H9 (cell line): Measurements from ENCODE around the gene IFNG-AS1. TPM values are rescaled to one million over a fixed set of nuclear protein-coding genes. Genes with fewer than 3 reads are reported as not detected.

ENCODE experiments used
- DNase-seq: peaks from one replicate; pipeline ENCODE4 v3.0.0-alpha.2; 2017
- H2AFZ ChIP-seq: one replicate; pipeline ENCODE4 v1.6.1; 2013; ENCODE audit warnings: mild to moderate bottlenecking, low read length, control low read depth, moderate library complexity
- H2AK5ac ChIP-seq: 2 replicates; pipeline ENCODE4 v1.6.1; 2013; ENCODE audit warnings: low read length, control low read depth, mixed read lengths; ENCODE audit not compliant: insufficient read length
- H2BK120ac ChIP-seq: one replicate; pipeline ENCODE4 v1.6.1; 2013; ENCODE audit warnings: low read depth, mild to moderate bottlenecking, low read length, control low read depth, inconsistent platforms; ENCODE audit not compliant: poor library complexity, severe bottlenecking
- H2BK12ac ChIP-seq: 2 replicates; pipeline ENCODE4 v1.6.1; 2013; ENCODE audit warnings: low read length, control low read depth, mixed read lengths, low read depth; ENCODE audit not compliant: insufficient read length
- H2BK15ac ChIP-seq: 2 replicates; pipeline ENCODE4 v1.6.1; 2013; ENCODE audit warnings: low read depth, low read length, control low read depth
- H2BK20ac ChIP-seq: one replicate; pipeline ENCODE4 v1.6.1; 2013; ENCODE audit warnings: low read depth, mild to moderate bottlenecking, low read length, control low read depth, inconsistent platforms; ENCODE audit not compliant: poor library complexity, severe bottlenecking
- H2BK5ac ChIP-seq: 2 replicates; pipeline ENCODE4 v1.6.1; 2013; ENCODE audit warnings: low read length, control low read depth, mixed read lengths; ENCODE audit not compliant: insufficient read length
- H3K14ac ChIP-seq: 2 replicates; pipeline ENCODE4 v1.6.1; 2013; ENCODE audit warnings: low read length, control low read depth; ENCODE audit not compliant: insufficient read depth
- H3K18ac ChIP-seq: 2 replicates; pipeline ENCODE4 v1.6.1; 2013; ENCODE audit warnings: low read depth, mild to moderate bottlenecking, mixed read lengths, low read length, control low read depth; ENCODE audit not compliant: insufficient read length
- H3K23ac ChIP-seq: 2 replicates; pipeline ENCODE4 v1.6.1; 2013; ENCODE audit warnings: low read length, control low read depth, mixed read lengths, low read depth; ENCODE audit not compliant: insufficient read length
- H3K23me2 ChIP-seq: 2 replicates; pipeline ENCODE4 v1.6.1; 2013; ENCODE audit warnings: low read depth, mild to moderate bottlenecking, mixed read lengths, low read length, control low read depth; ENCODE audit not compliant: insufficient read length, poor library complexity, severe bottlenecking
- H3K27ac ChIP-seq: 2 replicates; pipeline ENCODE4 v1.5.1; 2013; ENCODE audit warnings: low read length, control low read depth, mixed read lengths, low read depth; ENCODE audit not compliant: insufficient read length
- H3K27me3 ChIP-seq: 2 replicates; pipeline ENCODE4 v1.6.1; 2013; ENCODE audit warnings: low read length, control low read depth, inconsistent platforms; ENCODE audit not compliant: insufficient read depth
- H3K4ac ChIP-seq: 2 replicates; pipeline ENCODE4 v1.6.1; 2013; ENCODE audit warnings: low read depth, mild to moderate bottlenecking, control low read depth, inconsistent platforms, low read length, moderate library complexity
- H3K4me1 ChIP-seq: 2 replicates; pipeline ENCODE4 v1.6.1; 2013; ENCODE audit warnings: low read length, control low read depth, inconsistent platforms; ENCODE audit not compliant: insufficient read depth
- H3K4me2 ChIP-seq: 2 replicates; pipeline ENCODE4 v1.6.1; 2013; ENCODE audit warnings: low read length, control low read depth, mixed read lengths; ENCODE audit not compliant: insufficient read length, insufficient read depth
- H3K56ac ChIP-seq: 2 replicates; pipeline ENCODE4 v1.6.1; 2013; ENCODE audit warnings: low read depth, mild to moderate bottlenecking, mixed read lengths, low read length, control low read depth; ENCODE audit not compliant: insufficient read length
- H3K79me1 ChIP-seq: 2 replicates; pipeline ENCODE4 v1.6.1; 2013; ENCODE audit warnings: low read depth, mild to moderate bottlenecking, moderate library complexity, low read length, control low read depth, inconsistent platforms; ENCODE audit not compliant: insufficient read depth, poor library complexity, severe bottlenecking
- H3K79me2 ChIP-seq: 2 replicates; pipeline ENCODE4 v1.6.1; 2013; ENCODE audit warnings: low read length, control low read depth, inconsistent platforms; ENCODE audit not compliant: insufficient read depth
- H3K9ac ChIP-seq: 2 replicates; pipeline ENCODE4 v1.6.1; 2013; ENCODE audit warnings: low read length, control low read depth, mixed read lengths; ENCODE audit not compliant: insufficient read length; ENCODE audit errors: extremely low read depth
- H3K9me3 ChIP-seq: one replicate; pipeline ENCODE4 v1.6.1; 2013; ENCODE audit warnings: low read depth, low read length, inconsistent platforms; ENCODE audit not compliant: control insufficient read depth
- H3T11ph ChIP-seq: one replicate; pipeline ENCODE4 v1.6.1; 2013; ENCODE audit warnings: mild to moderate bottlenecking, low read length, control low read depth, inconsistent platforms
- H4K20me1 ChIP-seq: one replicate; pipeline ENCODE4 v1.6.1; 2013; ENCODE audit not compliant: control insufficient read depth, insufficient read length, insufficient read depth
- H4K5ac ChIP-seq: 2 replicates; pipeline ENCODE4 v1.6.1; 2013; ENCODE audit warnings: low read depth, mild to moderate bottlenecking, mixed read lengths, low read length, control low read depth; ENCODE audit not compliant: insufficient read length
- H4K8ac ChIP-seq: replicated peaks from 2 replicates; pipeline ENCODE4 v1.6.1; 2013; ENCODE audit warnings: low read length, control low read depth, mixed read lengths, low read depth; ENCODE audit not compliant: insufficient read length
- H4K91ac ChIP-seq: 2 replicates; pipeline ENCODE4 v1.6.1; 2013; ENCODE audit warnings: low read depth, mild to moderate bottlenecking, moderate library complexity, mixed read lengths, low read length, control low read depth; ENCODE audit not compliant: insufficient read length
- H3K27ac Mint-ChIP-seq, 3 experiments: 2 replicates in 2 of 3; 3 replicates in 1 of 3; pipeline ENCODE4 v1.8.0; 2020 to 2021; ENCODE audit warnings: mixed read lengths in 3 of 3, mild to moderate bottlenecking in 1 of 3, moderate library complexity in 1 of 3
- H3K27me3 Mint-ChIP-seq: 2 replicates; pipeline ENCODE4 v1.8.0; 2021; ENCODE audit warnings: low read depth, mild to moderate bottlenecking, moderate library complexity, mixed read lengths
- H3K36me3 Mint-ChIP-seq, 3 experiments: 2 replicates in 2 of 3; 3 replicates in 1 of 3; pipeline ENCODE4 v1.8.0; 2020 to 2021; ENCODE audit warnings: low read depth in 3 of 3, mixed read lengths in 3 of 3; ENCODE audit not compliant: insufficient read depth in 1 of 3
- H3K4me1 Mint-ChIP-seq, 2 experiments: 2 replicates each; pipeline ENCODE4 v1.8.0; 2020; ENCODE audit warnings: mixed read lengths in 2 of 2
- H3K4me3 Mint-ChIP-seq, 2 experiments: 2 replicates in 1 of 2; 3 replicates in 1 of 2; pipeline ENCODE4 v1.8.0; 2020 to 2021; ENCODE audit warnings: mild to moderate bottlenecking in 2 of 2, mixed read lengths in 2 of 2, moderate library complexity in 1 of 2
- H3K9me3 Mint-ChIP-seq, 2 experiments: 2 replicates in 1 of 2; 3 replicates in 1 of 2; pipeline ENCODE4 v1.8.0; 2020; ENCODE audit warnings: mild to moderate bottlenecking in 2 of 2, mixed read lengths in 2 of 2, moderate library complexity in 1 of 2
- CTCF ChIP-seq: fragments of 200-600 bp; sonication (generic); conservative IDR thresholded peaks from 3 replicates; pipeline ENCODE4 v1.8.0; 2021; ENCODE audit warnings: antibody characterized with exemption, mild to moderate bottlenecking
- WGBS: extraction: QIAGEN DNeasy Blood & Tissue Kit; methylation state at CpG from one replicate; pipeline ENCODE4 v1.1.7; 2013; ENCODE audit warnings: missing lambda C conversion rate, low lambda C conversion rate, mixed read lengths; ENCODE audit not compliant: insufficient read length; ENCODE audit errors: extremely low coverage; 5-methylcytosine and 5-hydroxymethylcytosine counted together
- long read RNA-seq: library from polyadenylated mRNA; unstranded; transcript quantifications from one replicate; pipeline ENCODE4 v2.0.0, GENCODE V29; 2020
- total RNA-seq: library from RNA; stranded (reverse); gene quantifications from 2 replicates; pipeline ENCODE4 v1.2.1, GENCODE V29; 2021

Gene IFNG-AS1
- not detected in 2 replicates for total RNA-seq
- long read RNA-seq: 0 reads

DNA sequence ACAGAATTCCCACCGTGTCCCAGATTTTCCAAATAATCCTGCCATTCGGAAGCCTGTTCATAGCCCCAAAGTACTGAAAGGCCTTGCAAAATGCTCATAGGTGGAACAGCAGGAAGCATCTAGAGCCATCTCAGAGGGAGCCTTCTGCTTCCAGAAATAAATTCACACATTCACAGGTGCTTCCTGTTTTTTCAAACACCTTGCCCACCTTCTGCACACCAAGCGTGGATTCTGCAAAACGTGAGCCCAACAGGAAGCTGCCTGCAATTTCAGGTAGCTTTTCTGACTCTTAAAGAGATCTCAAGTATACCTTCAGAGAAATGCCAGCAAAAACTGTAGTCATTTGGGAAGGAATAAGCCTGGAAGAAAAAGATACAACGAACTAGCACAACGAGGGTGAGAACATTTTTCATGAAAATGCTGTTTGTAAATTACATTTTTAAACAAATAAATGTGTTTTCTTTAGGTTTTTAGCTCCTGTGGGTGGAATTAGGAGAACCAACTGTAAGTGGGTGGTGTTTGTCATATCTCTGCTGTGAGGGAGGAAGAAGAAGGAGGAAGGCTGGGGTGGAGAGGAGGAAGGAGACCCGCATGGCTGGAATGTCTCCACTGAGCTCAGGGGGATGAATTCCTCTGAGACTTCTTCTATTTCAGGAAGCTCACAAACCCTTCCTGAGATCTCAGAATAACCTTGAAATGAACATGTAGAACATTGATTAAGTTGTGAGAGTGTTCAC is at the start of gene IFNG-AS1:
IFNG-AS1 (plus strand) TSS at position 264 of the 737 bp plus-strand sequence.
- H4K8ac ChIP-seq: no peak within 1 kb of the TSS
- H3K36me3 Mint-ChIP-seq: no peaks in the 10 kb centered on the region
- TF ChIP-seq CTCF: no peak
- H2AFZ ChIP-seq: no peak within 1 kb of the TSS
- no peak within 1 kb of the TSS for H2BK120ac ChIP-seq
- no peaks in the 10 kb centered on the region for H3K27me3 Mint-ChIP-seq
- H3K18ac ChIP-seq: no peak within 1 kb of the TSS
- H4K5ac ChIP-seq: no peak within 1 kb of the TSS
- H2BK15ac ChIP-seq: no peak within 1 kb of the TSS
- H3K56ac ChIP-seq: no peak within 1 kb of the TSS
- H3K4ac ChIP-seq: no peak within 1 kb of the TSS
- H3K9me3 Mint-ChIP-seq: no peaks in the 10 kb centered on the region; a peak in 1 of 5 replicates
- no peaks in the 10 kb centered on the region for H4K20me1 ChIP-seq
- H3K79me1 ChIP-seq: no peaks in the 10 kb centered on the region
- H3K23me2 ChIP-seq: no peaks in the 10 kb centered on the region
- no peak within 1 kb of the TSS for H3K23ac ChIP-seq
- no peak within 1 kb of the TSS for H3K4me3 Mint-ChIP-seq
- H3K79me2 ChIP-seq: no peaks in the 10 kb centered on the region
- no peak for DNase-seq
- H3K14ac ChIP-seq: no peak within 1 kb of the TSS
- H3K9ac ChIP-seq: no peak within 1 kb of the TSS
- no peak within 1 kb of the TSS; a peak in 1 of 7 replicates for H3K27ac Mint-ChIP-seq
- H4K91ac ChIP-seq: no peak within 1 kb of the TSS
- no peak within 1 kb of the TSS for H3T11ph ChIP-seq
- no peaks in the 10 kb centered on the region for H3K27me3 ChIP-seq
- WGBS: no CpG with 5 or more reads among the region's 7 CpGs
- peaks cover 3 to 4% of the 10 kb centered on the region in 2 experiments; a peak in 1 of 4 replicates for H3K4me1 Mint-ChIP-seq
- H2BK12ac ChIP-seq: no peak within 1 kb of the TSS
- H3K9me3 ChIP-seq: no peaks in the 10 kb centered on the region
- H2AK5ac ChIP-seq: no peak within 1 kb of the TSS
- no peaks in the 10 kb centered on the region for H3K4me1 ChIP-seq
- H3K27ac ChIP-seq: no peak within 1 kb of the TSS
- H2BK5ac ChIP-seq: no peak within 1 kb of the TSS
- no peak within 1 kb of the TSS for H3K4me2 ChIP-seq
- no peak within 1 kb of the TSS for H2BK20ac ChIP-seq
